IMR-90 (cell line): Measurements from ENCODE around the gene THBS4. TPM values are rescaled to one million over a fixed set of nuclear protein-coding genes. Genes with fewer than 3 reads are reported as not detected.

Source experiments
- ATAC-seq: fragments of 200-7000 bp; cut with Tn5 transposase; 2 replicates; pipeline ENCODE4 v1.9.1; 2020; ENCODE audit warnings: low read depth, mild to moderate bottlenecking, moderate library complexity
- BruUV-seq: library from RNA; stranded (reverse); fragments of 400-500 nt; replicated peaks from 2 replicates; lab custom pipeline; 2021; lab: Mats Ljungman, UMichigan
- CTCF ChIA-PET: fragments of 300-600 bp; formaldehyde crosslinking; extraction: SDS; loops from one replicate; lab custom pipeline; 2021; ENCODE audit warnings: antibody characterized with exemption; lab: Yijun Ruan, JAX
- POLR2A ChIA-PET: fragments of 300-600 bp; sonication (Branson Sonifier 250); formaldehyde crosslinking; loops from one replicate; lab custom pipeline; 2022; ENCODE audit warnings: antibody characterized with exemption; ENCODE audit not compliant: unreplicated experiment; lab: Charles Lee
- DNase-seq: peaks from one replicate; pipeline ENCODE4 v3.0.0; 2013
- H2AFZ ChIP-seq: replicated peaks from 2 replicates; pipeline ENCODE3; 2013; ENCODE audit warnings: low read length, mild to moderate bottlenecking; ENCODE audit not compliant: poor library complexity
- H2AK5ac ChIP-seq: 2 replicates; pipeline ENCODE4 v1.6.1; 2013; ENCODE audit warnings: low read depth, low read length, inconsistent platforms
- H2AK9ac ChIP-seq: replicated peaks from 2 replicates; pipeline ENCODE3; 2013; ENCODE audit warnings: mild to moderate bottlenecking, low read depth, low read length, moderate library complexity; ENCODE audit not compliant: poor library complexity
- H2BK120ac ChIP-seq: 2 replicates; pipeline ENCODE4 v1.6.1; 2013; ENCODE audit warnings: low read depth, low read length, inconsistent platforms
- H2BK15ac ChIP-seq: 3 replicates; pipeline ENCODE4 v1.6.1; 2013; ENCODE audit warnings: low read depth, low read length, inconsistent platforms
- H2BK20ac ChIP-seq: 2 replicates; pipeline ENCODE4 v1.6.1; 2013; ENCODE audit warnings: low read depth, mild to moderate bottlenecking, inconsistent platforms, low read length, moderate library complexity
- H2BK5ac ChIP-seq: 2 replicates; pipeline ENCODE4 v1.6.1; 2013; ENCODE audit warnings: mild to moderate bottlenecking, low read depth, low read length, inconsistent platforms; ENCODE audit not compliant: poor library complexity, severe bottlenecking
- H3K14ac ChIP-seq: replicated peaks from 2 replicates; pipeline ENCODE4 v1.6.1; 2013; ENCODE audit warnings: low read depth, low read length, inconsistent platforms
- H3K18ac ChIP-seq: 2 replicates; pipeline ENCODE4 v1.6.1; 2013; ENCODE audit warnings: low read depth, low read length, control low read depth
- H3K23ac ChIP-seq: 2 replicates; pipeline ENCODE4 v1.6.1; 2013; ENCODE audit warnings: low read depth, low read length, inconsistent platforms
- H3K27ac ChIP-seq: 2 replicates; pipeline ENCODE4 v1.5.1; 2013; ENCODE audit warnings: mild to moderate bottlenecking, control low read depth, low read length; ENCODE audit not compliant: insufficient read depth
- H3K27me3 ChIP-seq: 2 replicates; pipeline ENCODE4 v1.6.1; 2013; ENCODE audit warnings: low read length; ENCODE audit not compliant: control insufficient read depth, insufficient read depth
- H3K36me3 ChIP-seq: 2 replicates; pipeline ENCODE4 v1.6.1; 2013; ENCODE audit warnings: low read length, mixed read lengths; ENCODE audit not compliant: control insufficient read depth, insufficient read depth
- H3K4ac ChIP-seq: 2 replicates; pipeline ENCODE4 v1.6.1; 2013; ENCODE audit warnings: low read depth, low read length, inconsistent platforms
- H3K4me1 ChIP-seq: 2 replicates; pipeline ENCODE4 v1.6.1; 2013; ENCODE audit warnings: low read length, mixed read lengths; ENCODE audit not compliant: control insufficient read depth, insufficient read depth
- H3K4me2 ChIP-seq: 2 replicates; pipeline ENCODE4 v1.6.1; 2013; ENCODE audit warnings: low read depth, mild to moderate bottlenecking, control low read depth, low read length, moderate library complexity
- H3K4me3 ChIP-seq: 2 replicates; pipeline ENCODE4 v1.5.1; 2013; ENCODE audit warnings: low read depth, mild to moderate bottlenecking, control low read depth, low read length, moderate library complexity; ENCODE audit not compliant: insufficient read depth
- H3K56ac ChIP-seq: 2 replicates; pipeline ENCODE4 v1.6.1; 2013; ENCODE audit warnings: low read length, inconsistent platforms; ENCODE audit not compliant: insufficient read depth; ENCODE audit errors: extremely low read depth
- H3K79me1 ChIP-seq, 2 experiments: 2 replicates each; pipeline ENCODE4 v1.6.1; 2013; ENCODE audit warnings: low read length in 2 of 2, inconsistent platforms in 1 of 2, low read depth in 1 of 2
- H3K9ac ChIP-seq: 2 replicates; pipeline ENCODE4 v1.6.1; 2013; ENCODE audit warnings: low read depth, low read length, control low read depth
- H3K9me1 ChIP-seq: 2 replicates; pipeline ENCODE4 v1.6.1; 2013; ENCODE audit warnings: low read length, inconsistent platforms; ENCODE audit not compliant: insufficient read depth
- H3K9me3 ChIP-seq: 2 replicates; pipeline ENCODE4 v1.6.1; 2013; ENCODE audit warnings: low read length; ENCODE audit not compliant: control insufficient read depth, insufficient read depth
- H4K20me1 ChIP-seq: 2 replicates; pipeline ENCODE4 v1.6.1; 2013; ENCODE audit warnings: low read length, inconsistent platforms; ENCODE audit not compliant: insufficient read depth
- H4K5ac ChIP-seq: 2 replicates; pipeline ENCODE4 v1.6.1; 2013; ENCODE audit warnings: mild to moderate bottlenecking, low read depth, low read length, control low read depth
- H4K8ac ChIP-seq, 2 experiments: 2 replicates each; pipeline ENCODE4 v1.6.1; 2013; ENCODE audit warnings: low read depth in 2 of 2, low read length in 2 of 2, control low read depth in 1 of 2, inconsistent platforms in 1 of 2
- H4K91ac ChIP-seq: 2 replicates; pipeline ENCODE4 v1.6.1; 2013; ENCODE audit warnings: low read depth, low read length, inconsistent platforms; ENCODE audit not compliant: insufficient read depth
- BHLHE40 ChIP-seq: fragments of 150-350 bp; IDR thresholded peaks from 2 replicates; pipeline ENCODE4 v1.6.1; 2016; ENCODE audit warnings: mild to moderate bottlenecking, low read depth, low read length
- CEBPB ChIP-seq: IDR thresholded peaks from 2 replicates; pipeline ENCODE4 v1.6.1; 2012; ENCODE audit warnings: low read depth, low read length, improper control_type of control experiment
- CHD1 ChIP-seq: IDR thresholded peaks from 2 replicates; pipeline ENCODE4 v1.6.1; 2012; ENCODE audit warnings: low read depth, low read length, improper control_type of control experiment
- CTCF ChIP-seq: conservative IDR thresholded peaks from 2 replicates; pipeline ENCODE4 v1.5.1; 2012; ENCODE audit warnings: mild to moderate bottlenecking, low read depth, low read length, improper control_type of control experiment
- ELK1 ChIP-seq: fragments of 150-350 bp; IDR thresholded peaks from 2 replicates; pipeline ENCODE4 v1.6.1; 2016; ENCODE audit warnings: low read depth, mild to moderate bottlenecking, low read length, moderate library complexity, borderline replicate concordance
- FOS ChIP-seq: fragments of 150-350 bp; IDR thresholded peaks from 2 replicates; pipeline ENCODE4 v1.6.1; 2016; ENCODE audit warnings: low read depth, low read length
- MAFK ChIP-seq: IDR thresholded peaks from 2 replicates; pipeline ENCODE4 v1.6.1; 2012; ENCODE audit warnings: low read depth, low read length, improper control_type of control experiment
- MAZ ChIP-seq: IDR thresholded peaks from 2 replicates; pipeline ENCODE4 v1.6.1; 2012; ENCODE audit warnings: low read depth, mild to moderate bottlenecking, low read length, improper control_type of control experiment, moderate library complexity, borderline replicate concordance
- MXI1 ChIP-seq: IDR thresholded peaks from 2 replicates; pipeline ENCODE4 v1.6.1; 2012; ENCODE audit warnings: low read depth, mild to moderate bottlenecking, low read length, moderate library complexity, borderline replicate concordance
- NFE2L2 ChIP-seq: fragments of 150-350 bp; IDR thresholded peaks from 2 replicates; pipeline ENCODE4 v1.6.1; 2016; ENCODE audit warnings: low read depth, mild to moderate bottlenecking, low read length
- POLR2A ChIP-seq: IDR thresholded peaks from 2 replicates; pipeline ENCODE4 v1.6.1; 2012; ENCODE audit warnings: mild to moderate bottlenecking, low read depth, low read length
- RAD21 ChIP-seq: IDR thresholded peaks from 2 replicates; pipeline ENCODE4 v1.6.1; 2012; ENCODE audit warnings: low read length, improper control_type of control experiment
- RCOR1 ChIP-seq: IDR thresholded peaks from 2 replicates; pipeline ENCODE4 v1.6.1; 2012; ENCODE audit warnings: mild to moderate bottlenecking, low read length, improper control_type of control experiment; ENCODE audit not compliant: insufficient replicate concordance
- RFX5 ChIP-seq: IDR thresholded peaks from 2 replicates; pipeline ENCODE4 v1.8.0; 2012; ENCODE audit warnings: low read depth, mild to moderate bottlenecking, low read length, moderate library complexity
- SMC3 ChIP-seq: fragments of 150-350 bp; IDR thresholded peaks from 2 replicates; pipeline ENCODE4 v1.6.1; 2016; ENCODE audit warnings: low read depth, mild to moderate bottlenecking, antibody characterized with exemption, low read length, moderate library complexity
- USF2 ChIP-seq: fragments of 150-350 bp; IDR thresholded peaks from 2 replicates; pipeline ENCODE4 v1.6.1; 2017; ENCODE audit warnings: mild to moderate bottlenecking, antibody characterized with exemption, low read length, low read depth
- WGBS, 2 experiments: methylation state at CpG; one replicate each; pipeline versions ENCODE4 v1.1.5 to v1.1.7; 2013; ENCODE audit warnings: missing lambda C conversion rate in 2 of 2; ENCODE audit not compliant: insufficient read length in 1 of 2; ENCODE audit errors: extremely low coverage in 2 of 2; 5-methylcytosine and 5-hydroxymethylcytosine counted together
- dilution Hi-C: fragments of 300-500 bp; cut with HindIII; formaldehyde crosslinking; loops from one replicate; pipeline ENCODE4 v1.14.3; 2018; ENCODE audit warnings: low sequenced_read_pairs; ENCODE audit not compliant: unreplicated experiment
- in situ Hi-C: fragments of 300-500 bp; cut with MboI; formaldehyde crosslinking; loops from 3 replicates; pipeline ENCODE4 v1.14.3; 2019; ENCODE audit warnings: low sequenced_read_pairs, inconsistent platforms, mixed read lengths
- intact Hi-C: fragments of 100-400 bp; cut with micrococcal nuclease; formaldehyde crosslinking; loops from 2 replicates; pipeline ENCODE4 v1.10.0; 2022
- polyA plus RNA-seq, 3 experiments: library from polyadenylated mRNA; depleted of rRNA; stranded (reverse); fragments of >200 nt; gene quantifications; 2 replicates each; pipeline ENCODE4 v1.2.3, GENCODE V29; 2012; ENCODE audit warnings: low replicate concordance in 1 of 3
- total RNA-seq: library from RNA; depleted of rRNA; stranded (reverse); fragments of >200 nt; gene quantifications from 2 replicates; pipeline ENCODE4 v1.2.3, GENCODE V29; 2012

The THBS4 gene
- total and polyA plus RNA-seq, 2 of the 4 experiments (the other 2 are of a cell fraction) = 0.90 to 0.92 TPM

GRCh38 chr5:80041527-80041926, 6.4 kb downstream of the THBS4 start:
- intact Hi-C loops = no loop called here
- TF ChIP-seq USF2 = no peak
- TF ChIP-seq MAZ = no peak
- TF ChIP-seq NFE2L2 = no peak
- TF ChIP-seq CHD1 = no peak
- no peak for TF ChIP-seq RCOR1
- TF ChIP-seq FOS = no peak
- TF ChIP-seq MXI1 = no peak
- no peak for TF ChIP-seq CTCF
- TF ChIP-seq BHLHE40 = no peak
- no peak for TF ChIP-seq CEBPB
- TF ChIP-seq RAD21 = no peak
- TF ChIP-seq SMC3 = no peak
- no peak for TF ChIP-seq POLR2A
- no peak for TF ChIP-seq RFX5
- no peak for TF ChIP-seq MAFK
- TF ChIP-seq ELK1 = no peak

More at GRCh38 chr5:80041527-80041926, 6.4 kb downstream of the THBS4 start:
- in situ Hi-C loops = no loop called here
- H2AFZ ChIP-seq = no peak overlapping the region
- H4K5ac ChIP-seq = no peak overlapping the region
- no peak overlapping the region for H2AK9ac ChIP-seq
- H3K23ac ChIP-seq = no peak overlapping the region
- no peaks in the 10 kb centered on the region for H3K9me1 ChIP-seq
- no peak for ATAC-seq
- no peak overlapping the region for H2BK15ac ChIP-seq
- H3K9ac ChIP-seq = no peak overlapping the region
- dilution Hi-C loops = no loop called here
- H2BK20ac ChIP-seq = no peak overlapping the region
- H3K14ac ChIP-seq = no peak overlapping the region
- H4K8ac ChIP-seq = no peak overlapping the region
- BruUV-seq = no TSS peak
- no peaks in the 10 kb centered on the region for H3K79me1 ChIP-seq
- H3K4me1 ChIP-seq = no peaks in the 10 kb centered on the region
- no peak for DNase-seq
- H3K4ac ChIP-seq = no peak overlapping the region
- peaks cover 28% of the 10 kb centered on the region for H3K27me3 ChIP-seq
- H2BK5ac ChIP-seq = no peak overlapping the region
- ChIA-PET POLR2A (no interaction called here), CTCF (no interaction called here)
- WGBS, 2 experiments = no CpG with 5 or more reads among the region's 4 CpGs
- H3K56ac ChIP-seq = no peak overlapping the region
- H4K91ac ChIP-seq = no peak overlapping the region
- no peak overlapping the region for H2BK120ac ChIP-seq
- H3K9me3 ChIP-seq = no peaks in the 10 kb centered on the region
- H4K20me1 ChIP-seq = no peaks in the 10 kb centered on the region
- no peaks in the 10 kb centered on the region for H3K36me3 ChIP-seq
- no peak overlapping the region for H3K27ac ChIP-seq
- no peak overlapping the region for H3K18ac ChIP-seq
- no peak overlapping the region for H2AK5ac ChIP-seq
- no peak overlapping the region for H3K4me2 ChIP-seq
- H3K4me3 ChIP-seq = no peak overlapping the region
